Raji (cell line): ENCODE measurements around the gene HDLBP.

Source experiments
- POLR2A ChIP-seq: IDR thresholded peaks from 2 replicates; pipeline ENCODE4 v1.6.1; 2011; ENCODE audit warnings: low read depth, low read length, control low read depth; ENCODE audit not compliant: insufficient read depth

Gene HDLBP

DNA sequence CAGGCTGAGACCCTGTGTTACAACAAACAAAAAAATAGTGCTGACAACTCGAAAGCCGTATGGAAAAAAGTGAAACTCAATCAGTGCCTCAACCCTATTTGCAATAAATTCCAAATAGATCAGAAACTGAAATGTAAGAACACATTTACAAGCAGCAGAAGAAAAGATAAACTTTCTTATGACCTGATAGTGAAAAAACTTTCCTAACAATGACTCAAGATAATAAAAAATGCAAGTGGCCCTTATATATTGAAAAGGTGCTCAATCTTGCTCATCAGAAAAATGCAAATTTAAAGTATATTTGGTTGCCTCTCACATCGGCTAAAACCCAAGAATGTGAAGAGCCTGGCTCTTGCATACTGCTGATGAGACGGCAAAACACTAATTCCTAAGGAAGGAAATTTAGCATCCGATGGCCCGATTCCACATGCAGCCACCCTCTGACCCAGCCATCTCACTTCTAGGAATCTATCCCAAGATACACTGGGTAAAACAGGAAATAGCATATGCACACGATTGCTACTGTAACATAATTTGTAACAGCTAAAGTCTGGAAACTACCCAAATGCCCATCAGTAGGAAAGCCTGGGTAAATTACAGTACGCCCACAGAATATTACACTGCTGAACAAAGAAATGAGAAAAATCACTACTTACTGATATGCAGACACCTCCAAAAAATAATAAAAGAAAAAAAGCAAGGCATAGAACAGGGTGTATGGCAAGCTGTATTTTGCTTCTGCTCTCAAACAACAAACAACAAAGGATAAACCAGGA is 56.8 kb downstream of the HDLBP start:
- TF ChIP-seq POLR2A, result no peak

DNA sequence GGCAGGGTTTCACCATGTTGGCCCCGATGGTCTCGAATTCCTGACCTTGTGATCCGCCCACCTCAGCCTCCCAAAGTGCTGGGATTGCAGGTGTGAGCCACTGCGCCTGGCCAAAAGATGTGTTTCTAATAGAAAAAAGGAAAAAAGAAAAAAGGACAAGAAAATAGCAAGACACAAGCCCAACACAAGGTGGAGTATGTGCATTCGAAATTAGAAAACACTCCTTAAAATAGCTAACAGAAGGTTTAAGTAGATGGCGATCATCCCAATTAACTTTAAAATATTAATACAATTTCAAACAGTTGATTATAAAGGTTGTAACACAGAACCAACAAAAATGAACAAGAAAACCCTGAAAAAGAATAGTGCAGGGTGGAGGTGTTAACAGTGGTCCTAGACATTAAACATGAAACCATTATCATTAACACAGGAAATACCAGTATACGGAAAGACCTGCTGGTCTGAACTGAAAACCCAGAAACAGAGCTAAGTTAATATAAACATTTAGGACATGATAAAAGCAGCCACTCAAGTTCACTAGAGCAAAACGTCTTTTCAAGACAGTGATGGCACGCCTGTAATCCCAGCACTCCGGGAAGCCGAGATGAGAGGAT is 57.9 kb downstream of the HDLBP start:
- no peak for TF ChIP-seq POLR2A

DNA sequence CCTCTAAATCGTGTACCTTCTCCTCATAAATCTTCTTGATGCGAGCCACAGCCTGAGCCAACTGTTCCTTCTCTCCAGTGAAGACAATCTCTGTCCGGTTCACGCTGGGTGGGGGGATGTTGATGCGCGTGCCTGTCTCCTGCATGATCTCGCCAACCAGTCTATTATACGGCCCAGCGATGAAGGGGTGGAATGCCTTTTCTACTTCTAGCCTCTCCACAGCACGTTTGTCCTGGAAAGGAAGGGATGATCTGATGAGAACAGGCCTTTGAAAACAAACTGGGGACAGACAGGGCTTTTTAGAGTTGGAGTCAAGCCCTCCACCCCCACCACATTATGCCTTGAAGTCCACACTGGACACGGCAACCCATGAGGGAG is 59.3 kb downstream of the HDLBP start:
- TF ChIP-seq POLR2A, result no peak

DNA sequence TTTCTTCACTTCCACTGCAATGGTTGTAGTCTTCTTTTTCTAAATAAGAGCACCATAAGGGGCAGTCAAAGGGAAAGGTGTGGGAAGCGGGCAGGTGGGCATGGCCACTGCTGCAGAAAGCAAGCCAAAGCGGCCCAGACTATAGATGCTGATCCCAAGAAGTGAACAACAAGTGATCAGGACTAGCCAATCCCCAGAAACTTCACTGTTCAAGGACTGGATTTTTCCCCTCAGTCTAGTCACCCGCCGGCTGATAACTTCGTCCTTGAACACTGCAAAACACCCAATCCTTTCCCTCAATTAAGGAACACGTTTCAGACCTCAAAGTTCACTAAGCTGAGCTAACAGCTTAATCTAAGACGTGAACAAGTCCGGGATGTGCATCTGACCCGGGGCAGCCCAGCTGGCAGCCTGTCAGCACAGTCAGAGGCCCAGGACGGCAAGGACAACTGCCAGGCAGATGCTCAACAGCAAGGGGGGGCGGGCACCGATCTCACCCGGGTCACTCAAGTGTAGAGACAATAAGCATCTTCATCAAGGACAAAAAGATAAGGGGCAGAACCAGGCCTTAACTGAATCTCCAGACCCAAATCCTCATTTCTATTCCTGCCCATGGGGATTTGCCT is 59.8 kb downstream of the HDLBP start:
- TF ChIP-seq POLR2A, result no peak

DNA sequence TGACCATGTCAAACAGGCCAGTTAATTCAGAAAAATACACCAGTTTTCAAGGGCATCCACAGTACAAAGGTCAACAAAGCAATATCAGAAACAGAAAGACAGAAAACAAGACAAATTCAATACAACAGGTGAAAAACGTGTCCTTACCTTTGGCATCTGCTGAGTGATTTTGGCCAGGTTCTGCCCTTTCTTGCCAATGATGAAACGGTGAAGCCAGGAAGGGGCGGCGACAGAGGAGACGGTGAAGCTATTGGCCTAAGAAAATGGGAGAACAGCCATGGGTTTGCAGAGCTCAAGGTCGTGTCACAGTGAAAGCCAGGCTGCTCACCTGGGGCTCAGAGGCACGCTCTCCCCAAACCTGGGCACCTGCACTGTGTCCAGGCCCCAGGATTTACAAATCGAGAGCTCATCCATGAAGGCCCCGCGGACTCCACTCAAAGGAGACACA is 60.5 kb downstream of the HDLBP start:
- no peak for TF ChIP-seq POLR2A

DNA sequence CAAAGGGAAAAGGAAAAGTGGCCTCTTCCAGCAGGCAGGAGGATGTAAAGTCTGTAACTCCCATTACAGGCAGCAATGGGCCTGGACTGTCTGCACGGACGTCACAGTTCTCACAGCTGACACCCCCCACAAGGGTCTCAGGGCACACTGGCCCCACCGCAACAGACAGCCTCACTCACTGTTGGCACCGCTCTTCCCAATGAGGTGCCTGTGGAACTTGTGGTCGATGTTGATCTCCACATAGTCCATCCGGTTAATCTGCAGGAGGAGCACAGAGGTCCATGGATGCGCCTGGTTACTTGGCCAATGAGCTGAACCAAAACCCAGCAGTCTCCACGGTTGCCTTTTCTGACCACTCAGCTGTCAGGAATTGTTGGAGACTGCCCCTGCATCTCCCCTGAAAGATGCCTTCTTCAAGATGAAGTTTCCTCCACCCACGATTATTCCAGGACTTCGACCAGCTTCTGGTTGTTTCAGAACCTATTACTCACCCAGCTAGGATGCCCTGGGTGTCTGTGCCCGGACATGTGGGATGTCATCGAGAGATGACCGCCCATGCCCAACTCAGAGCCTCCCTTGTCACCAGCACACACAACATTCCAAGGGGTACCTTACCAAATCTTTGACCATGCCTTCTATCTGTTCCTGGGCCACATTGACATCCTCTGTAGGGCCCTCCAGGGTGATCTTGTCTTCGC is 62.5 kb downstream of the HDLBP start:
- no peak for TF ChIP-seq POLR2A

DNA sequence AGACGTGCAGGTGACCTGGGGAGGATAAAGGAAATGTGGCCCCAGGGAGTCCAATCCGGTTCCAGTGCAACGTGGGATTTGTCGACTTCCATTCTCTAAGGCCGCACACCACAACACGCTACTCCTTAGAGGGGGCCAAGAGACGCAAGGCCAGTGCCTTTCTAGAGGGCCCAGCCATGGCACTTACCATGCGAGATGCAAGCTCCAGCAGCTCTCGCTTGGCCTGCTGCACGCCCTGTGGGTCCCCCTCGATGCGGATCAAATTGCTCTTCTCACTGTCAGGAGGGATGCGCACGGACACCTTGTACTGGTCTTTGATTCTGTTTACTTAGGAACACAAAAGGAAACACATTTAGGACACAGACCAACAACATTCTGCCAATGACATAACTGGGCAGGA is 65.8 kb downstream of the HDLBP start:
- TF ChIP-seq POLR2A, result no peak

DNA sequence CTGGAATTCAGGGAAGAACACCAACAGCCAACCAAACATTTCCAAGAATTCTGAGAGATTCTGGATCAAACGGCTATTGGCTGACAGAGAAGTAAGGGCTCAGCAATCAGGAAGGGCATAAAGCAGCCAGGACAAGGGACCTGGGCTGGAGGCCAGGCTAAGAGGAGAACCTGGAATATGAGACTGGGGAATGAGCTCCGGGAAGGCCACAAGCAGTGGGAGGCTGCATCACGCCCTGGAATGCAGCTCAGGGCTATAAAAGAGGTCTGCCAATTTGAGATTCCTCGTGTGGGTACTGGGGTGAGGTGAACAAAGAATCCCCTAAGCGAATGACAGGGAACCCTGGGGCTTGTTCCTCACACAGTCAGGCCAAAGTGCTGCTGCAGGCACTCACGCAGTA is 66.6 kb downstream of the HDLBP start:
- no peak for TF ChIP-seq POLR2A

DNA sequence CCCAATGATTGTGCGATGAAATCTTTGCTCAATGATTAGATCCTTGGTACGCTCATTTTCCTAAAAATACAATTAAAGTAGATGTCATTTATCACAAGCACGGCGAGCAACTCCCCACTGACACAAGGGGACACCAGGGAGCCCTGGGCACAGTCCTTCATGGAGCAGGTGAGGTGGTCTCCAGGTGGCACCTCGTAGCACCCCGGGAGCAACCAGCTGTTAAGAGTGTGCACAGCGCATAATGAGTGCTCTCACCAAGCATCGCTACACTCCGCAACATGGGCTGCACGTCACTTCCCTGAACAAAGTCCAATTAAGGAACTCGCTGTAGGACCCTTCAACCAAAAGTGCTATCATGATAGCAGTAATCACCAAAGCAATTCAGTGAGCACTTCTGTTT is 67.2 kb downstream of the HDLBP start:
- no peak for TF ChIP-seq POLR2A

DNA sequence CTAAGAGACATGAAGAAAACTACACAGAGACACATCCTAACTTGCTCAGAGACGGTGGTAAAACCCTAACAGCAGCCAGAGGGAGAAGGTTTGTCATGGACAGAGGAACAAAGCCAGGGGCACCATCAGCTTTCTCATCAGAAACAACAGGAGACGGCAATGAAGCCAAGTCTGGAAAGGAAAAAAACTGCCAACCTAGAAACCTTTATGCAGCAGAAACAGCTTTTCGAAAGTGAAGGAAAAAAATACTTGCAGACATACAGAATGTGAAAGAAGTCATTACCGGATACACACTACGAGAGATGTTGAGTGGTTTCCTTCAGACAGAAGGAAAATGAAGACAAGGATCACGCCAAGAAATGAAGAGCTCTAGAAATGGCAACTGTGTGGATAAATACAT is 71.1 kb downstream of the HDLBP start:
- TF ChIP-seq POLR2A, result no peak

DNA sequence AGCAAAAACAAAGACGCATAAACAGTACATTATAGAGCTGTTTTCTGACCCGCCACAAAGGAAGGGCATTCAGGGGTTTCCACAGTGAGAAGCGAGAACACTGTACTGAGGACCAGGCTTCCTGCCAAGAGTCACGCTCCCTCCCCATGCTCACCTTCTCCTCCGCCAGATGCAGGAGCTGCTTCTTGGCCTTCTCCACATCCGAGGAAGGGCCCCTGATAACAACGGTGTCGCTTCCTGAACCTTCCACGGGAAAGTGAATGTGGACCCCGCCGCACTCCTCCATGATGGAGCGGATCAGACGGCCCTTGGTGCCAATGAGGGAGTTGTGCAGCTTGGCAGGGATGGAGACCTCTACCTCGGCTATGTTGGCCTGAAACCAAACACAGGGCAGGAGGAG is 73.2 kb downstream of the HDLBP start:
- no peak for TF ChIP-seq POLR2A

DNA sequence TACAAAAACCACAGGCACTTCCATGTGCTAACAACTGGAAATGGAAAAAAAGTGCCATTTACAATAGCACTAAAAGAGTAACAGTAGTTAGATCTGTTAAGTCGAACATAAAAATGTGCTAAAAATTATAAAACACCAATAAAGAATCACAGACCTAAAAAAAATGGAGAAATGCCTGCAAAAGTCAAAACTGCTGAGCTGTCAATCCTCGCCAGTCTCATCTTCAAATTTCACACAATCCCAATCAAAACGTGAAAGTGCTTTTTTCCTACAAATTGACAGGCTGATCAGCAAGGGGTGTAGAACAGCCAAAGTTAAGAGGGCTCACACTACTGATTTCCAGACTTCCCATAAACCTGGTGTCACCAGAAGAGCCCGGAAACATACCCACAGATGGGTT is 73.8 kb downstream of the HDLBP start:
- no peak for TF ChIP-seq POLR2A

DNA sequence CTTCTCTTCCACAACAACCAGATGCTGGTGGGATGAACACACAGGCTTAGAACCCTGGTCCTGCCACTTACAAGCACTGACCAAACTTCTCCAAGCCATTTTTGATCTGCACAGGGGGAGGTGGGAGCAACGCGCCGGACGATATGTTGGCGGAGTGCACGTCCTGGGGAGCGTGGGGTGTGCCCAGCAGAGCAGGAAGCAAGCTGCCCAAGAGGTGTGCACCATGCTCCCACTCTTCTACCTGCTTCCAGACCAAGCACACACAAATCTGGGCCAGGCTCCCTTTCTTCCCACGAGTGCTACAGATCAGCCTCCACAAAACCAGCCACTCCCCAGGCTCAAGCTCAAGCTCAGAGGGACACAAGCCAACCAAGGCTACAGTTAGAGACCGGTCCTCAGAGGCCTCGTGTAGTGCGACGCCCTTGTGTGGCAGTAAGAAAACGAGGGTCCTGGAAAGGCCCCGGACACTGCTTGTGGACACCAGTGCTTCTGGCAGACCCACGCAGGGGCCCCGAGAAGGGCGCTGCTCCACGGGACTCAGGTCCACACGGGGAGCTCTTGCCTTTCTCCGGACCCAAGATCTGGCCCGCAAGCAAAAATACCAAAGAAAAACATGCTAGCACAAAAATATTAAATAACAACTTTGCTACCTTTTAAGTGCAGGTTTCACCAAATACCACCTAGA is 75.0 kb downstream of the HDLBP start:
- TF ChIP-seq POLR2A, result no peak

DNA sequence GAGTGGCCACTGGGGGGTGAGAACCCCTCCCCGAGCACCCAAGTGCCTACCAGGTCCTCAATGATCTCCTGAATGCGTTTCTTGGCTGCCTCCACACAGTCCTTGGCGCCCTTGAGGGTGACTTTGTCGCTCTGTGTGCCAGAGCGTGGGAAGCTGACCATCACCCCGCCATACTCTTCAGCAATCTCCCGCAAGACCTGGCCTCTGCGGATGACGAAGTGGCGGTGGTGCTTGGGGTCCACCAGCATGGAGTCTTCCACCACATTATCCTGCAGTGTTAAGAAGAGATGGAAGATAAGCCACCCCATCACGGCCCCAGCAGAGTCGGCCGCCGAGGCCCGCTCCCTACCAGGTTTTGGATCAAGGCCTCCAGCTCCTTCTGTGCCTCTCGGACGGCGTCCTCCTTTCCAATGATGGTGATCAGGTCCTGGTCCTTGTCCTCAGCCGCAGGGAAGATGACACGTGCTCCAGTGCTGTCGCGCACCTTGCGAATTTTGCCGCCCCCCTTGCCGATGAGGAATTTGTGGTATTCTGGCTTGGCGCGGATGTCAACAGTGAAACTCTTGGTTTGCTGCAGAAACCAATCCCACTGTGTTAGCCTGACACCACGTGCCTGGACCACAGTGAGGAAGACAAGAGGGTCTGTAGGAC is 75.8 kb downstream of the HDLBP start:
- TF ChIP-seq POLR2A, result no peak

DNA sequence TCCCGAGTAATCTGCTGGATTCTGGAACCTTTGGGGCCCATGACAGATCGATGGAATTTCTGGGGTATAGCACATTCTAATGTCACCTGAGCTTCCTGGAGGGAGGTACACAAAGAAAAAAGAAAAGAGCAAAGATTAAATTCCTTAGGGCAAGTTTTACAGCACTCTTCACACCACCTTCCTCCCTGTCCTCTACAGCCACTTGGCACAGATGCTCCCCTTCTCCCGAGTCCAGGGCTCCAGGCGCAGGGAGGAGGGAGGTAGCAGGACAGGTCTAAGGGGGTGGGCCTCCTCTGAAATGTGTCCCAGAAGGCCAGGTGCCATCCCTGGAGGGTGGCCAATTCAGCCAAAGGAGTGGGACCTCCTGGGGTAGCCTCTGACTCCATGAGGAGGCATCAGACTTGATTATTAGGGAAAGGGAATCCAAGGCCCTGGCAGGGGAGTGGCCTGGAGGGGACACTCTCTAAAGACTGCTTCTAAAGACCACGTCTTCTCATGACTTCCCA is 76.7 kb downstream of the HDLBP start:
- no peak for TF ChIP-seq POLR2A

DNA sequence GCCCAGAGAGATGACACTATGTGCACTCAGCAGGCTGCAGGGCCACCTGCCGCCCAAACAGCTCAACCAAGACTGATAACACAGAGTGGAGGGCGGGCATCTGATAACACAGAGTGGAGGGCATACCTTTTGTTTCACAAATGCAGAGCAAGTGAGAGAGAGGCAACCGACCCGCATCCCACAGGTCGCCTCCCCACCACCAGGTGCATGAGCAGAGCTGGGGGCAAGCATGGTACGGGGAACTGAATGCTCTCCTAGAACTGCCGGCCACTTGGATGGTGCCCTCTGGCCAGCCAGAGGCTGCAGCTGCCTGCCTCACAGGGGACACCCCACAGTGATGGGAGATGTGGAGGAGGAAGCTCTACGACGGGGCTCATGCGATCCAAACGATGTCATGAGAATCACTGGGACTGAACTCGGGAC is 77.5 kb downstream of the HDLBP start:
- no peak for TF ChIP-seq POLR2A
